Measurements from ENCODE around the gene EPHA8. TPM values are rescaled to one million over a fixed set of nuclear protein-coding genes. Genes with fewer than 3 reads are reported as not detected.

The EPHA8 gene
- total RNA-seq, 2 donors from 2014 or later, result not detected

DNA sequence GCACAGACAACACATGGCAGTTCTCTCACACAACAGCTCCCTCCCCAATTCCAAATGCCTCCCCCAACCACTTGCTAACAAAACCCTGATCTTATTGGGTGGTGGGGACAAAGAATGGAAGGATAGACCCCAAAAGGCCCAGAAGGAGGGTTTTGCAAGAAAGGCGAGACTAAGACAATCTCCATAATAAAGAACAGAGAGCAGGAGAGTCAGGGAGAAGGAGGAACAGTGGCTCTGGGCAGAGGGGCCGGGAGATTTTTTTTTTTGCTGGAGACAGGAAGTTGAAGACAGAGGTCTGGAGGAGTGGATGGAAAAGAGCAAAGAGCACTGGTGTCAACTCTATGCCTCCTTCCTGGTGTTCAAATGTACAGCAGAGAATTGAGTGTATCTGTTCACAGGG is 66.6 kb downstream of the EPHA8 start:
- Mint-ChIP-seq H3K36me3 (ENCODE audit: low read depth) (no peaks in the 10 kb centered on the region), H3K4me3 (no peak overlapping the region), H3K27ac (no peak overlapping the region), H3K4me1 (peaks cover 4% of the 10 kb centered on the region), H3K27me3 (peaks cover 74% of the 10 kb centered on the region)
- no peaks in the 10 kb centered on the region for H3K9me3 ChIP-seq (ENCODE audit: control insufficient read depth, low read length, poor library complexity, severe bottlenecking)
- DNase-seq, result no peak
- ATAC-seq, result no peak

- H3K9me3 ChIP-seq (ENCODE audit: control insufficient read depth, low read length, poor library complexity, severe bottlenecking), result no peaks in the 10 kb centered on the region
- Mint-ChIP-seq H3K36me3 (ENCODE audit: low read depth) (peaks cover 3% of the 10 kb centered on the region), H3K27ac (no peak overlapping the region), H3K4me1 (peaks cover 6% of the 10 kb centered on the region), H3K4me3 (no peak overlapping the region), H3K27me3 (peaks cover 59% of the 10 kb centered on the region)
- DNase-seq (no peak), ATAC-seq (no peak)
These were observed 70.6 kb downstream of the EPHA8 start for GRCh38 chr1:22633697-22634463.

GRCh38 chr1:22635436-22635835 is 72.1 kb downstream of the EPHA8 start:
- ATAC-seq (no peak), DNase-seq (no peak)
- no peaks in the 10 kb centered on the region for H3K9me3 ChIP-seq (ENCODE audit: control insufficient read depth, low read length, poor library complexity, severe bottlenecking)
- peaks cover 4% of the 10 kb centered on the region for H3K4me1 Mint-ChIP-seq
- no peak overlapping the region for H3K27ac Mint-ChIP-seq
- H3K36me3 Mint-ChIP-seq (ENCODE audit: low read depth), result peaks cover 3% of the 10 kb centered on the region
- H3K4me3 Mint-ChIP-seq, result no peak overlapping the region
- peaks cover 49% of the 10 kb centered on the region for H3K27me3 Mint-ChIP-seq

- H3K9me3 ChIP-seq (ENCODE audit: control insufficient read depth, low read length, poor library complexity, severe bottlenecking), result no peaks in the 10 kb centered on the region
- DNase-seq (no peak), ATAC-seq (no peak)
- peaks cover 7% of the 10 kb centered on the region for H3K4me1 Mint-ChIP-seq
- peaks cover 3% of the 10 kb centered on the region for H3K36me3 Mint-ChIP-seq (ENCODE audit: low read depth)
- peaks cover 46% of the 10 kb centered on the region for H3K27me3 Mint-ChIP-seq
- H3K27ac Mint-ChIP-seq, result no peak within 1 kb of the TSS
- no peak within 1 kb of the TSS for H3K4me3 Mint-ChIP-seq
These were observed 73.1 kb downstream of the EPHA8 start, which contains the start of gene C1QA for GRCh38 chr1:22636353-22636752. Gene C1QA (plus strand): TSS chr1:22636628. CDS start chr1:22637617, 989 bp downstream.

DNA sequence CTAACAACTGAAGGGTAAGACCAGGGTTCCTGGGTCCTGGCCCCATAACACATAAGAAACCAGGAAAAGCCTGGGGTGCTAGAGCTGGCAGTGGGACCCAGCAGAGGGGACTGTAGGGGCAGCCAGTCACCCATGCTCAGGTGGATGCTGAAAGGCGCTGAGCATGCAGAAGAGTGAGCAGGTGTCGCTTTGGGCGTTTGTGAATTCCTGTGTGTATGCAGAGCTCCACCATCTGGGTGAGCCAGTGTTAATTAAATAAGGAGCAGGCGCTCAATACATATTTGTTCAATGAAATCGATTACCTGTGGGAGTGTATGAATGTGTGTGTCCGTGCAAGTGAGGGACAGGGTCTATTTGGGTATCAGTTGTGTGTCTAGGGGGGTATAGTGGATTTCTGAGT is 73.6 kb downstream of the EPHA8 start:
- DNase-seq (no peak), ATAC-seq (no peak)
- H3K4me3 Mint-ChIP-seq, result no peak overlapping the region
- peaks cover 3% of the 10 kb centered on the region for H3K36me3 Mint-ChIP-seq (ENCODE audit: low read depth)
- no peaks in the 10 kb centered on the region for H3K9me3 ChIP-seq (ENCODE audit: control insufficient read depth, low read length, poor library complexity, severe bottlenecking)
- no peak overlapping the region for H3K27ac Mint-ChIP-seq
- H3K27me3 Mint-ChIP-seq, result peaks cover 45% of the 10 kb centered on the region
- peaks cover 7% of the 10 kb centered on the region for H3K4me1 Mint-ChIP-seq

GRCh38 chr1:22637907-22638445 is 74.7 kb downstream of the EPHA8 start:
- Mint-ChIP-seq H3K27ac (no peak overlapping the region), H3K4me1 (peaks cover 7% of the 10 kb centered on the region), H3K27me3 (peaks cover 46% of the 10 kb centered on the region), H3K4me3 (no peak overlapping the region), H3K36me3 (ENCODE audit: low read depth) (peaks cover 3% of the 10 kb centered on the region)
- DNase-seq, result no peak
- no peaks in the 10 kb centered on the region for H3K9me3 ChIP-seq (ENCODE audit: control insufficient read depth, low read length, poor library complexity, severe bottlenecking)
- ATAC-seq, result no peak

DNA sequence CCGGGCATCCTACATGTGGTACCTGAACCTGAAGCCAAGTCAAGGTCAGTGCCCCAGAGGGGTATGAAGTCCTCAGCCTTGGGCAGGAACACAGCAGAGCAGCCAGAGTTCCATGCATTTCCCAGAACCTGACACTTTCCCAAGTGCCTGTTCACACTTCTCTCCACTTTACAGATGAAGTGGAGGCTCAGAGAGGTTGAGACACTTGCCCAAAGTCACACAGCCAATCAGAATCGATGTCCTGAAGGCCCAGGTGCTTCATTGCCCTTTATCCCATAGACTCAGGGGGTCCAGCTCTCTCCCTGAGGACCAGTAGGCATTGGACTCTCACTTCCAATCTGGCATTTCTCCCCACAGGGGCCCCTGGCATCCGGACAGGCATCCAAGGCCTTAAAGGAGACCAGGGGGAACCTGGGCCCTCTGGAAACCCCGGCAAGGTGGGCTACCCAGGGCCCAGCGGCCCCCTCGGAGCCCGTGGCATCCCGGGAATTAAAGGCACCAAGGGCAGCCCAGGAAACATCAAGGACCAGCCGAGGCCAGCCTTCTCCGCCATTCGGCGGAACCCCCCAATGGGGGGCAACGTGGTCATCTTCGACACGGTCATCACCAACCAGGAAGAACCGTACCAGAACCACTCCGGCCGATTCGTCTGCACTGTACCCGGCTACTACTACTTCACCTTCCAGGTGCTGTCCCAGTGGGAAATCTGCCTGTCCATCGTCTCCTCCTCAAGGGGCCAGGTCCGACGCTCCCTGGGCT is 75.4 kb downstream of the EPHA8 start:
- H3K4me3 Mint-ChIP-seq, result no peak overlapping the region
- no peak overlapping the region for H3K27ac Mint-ChIP-seq
- H3K27me3 Mint-ChIP-seq, result peaks cover 48% of the 10 kb centered on the region
- H3K4me1 Mint-ChIP-seq, result peaks cover 5% of the 10 kb centered on the region
- DNase-seq (no peak), ATAC-seq (no peak)
- no peaks in the 10 kb centered on the region for H3K9me3 ChIP-seq (ENCODE audit: control insufficient read depth, low read length, poor library complexity, severe bottlenecking)
- H3K36me3 Mint-ChIP-seq (ENCODE audit: low read depth), result peaks cover 3% of the 10 kb centered on the region

DNA sequence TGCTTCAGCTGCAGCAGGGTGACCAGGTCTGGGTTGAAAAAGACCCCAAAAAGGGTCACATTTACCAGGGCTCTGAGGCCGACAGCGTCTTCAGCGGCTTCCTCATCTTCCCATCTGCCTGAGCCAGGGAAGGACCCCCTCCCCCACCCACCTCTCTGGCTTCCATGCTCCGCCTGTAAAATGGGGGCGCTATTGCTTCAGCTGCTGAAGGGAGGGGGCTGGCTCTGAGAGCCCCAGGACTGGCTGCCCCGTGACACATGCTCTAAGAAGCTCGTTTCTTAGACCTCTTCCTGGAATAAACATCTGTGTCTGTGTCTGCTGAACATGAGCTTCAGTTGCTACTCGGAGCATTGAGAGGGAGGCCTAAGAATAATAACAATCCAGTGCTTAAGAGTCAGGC is 76.0 kb downstream of the EPHA8 start:
- peaks cover 44% of the 10 kb centered on the region for H3K27me3 Mint-ChIP-seq
- DNase-seq (no peak), ATAC-seq (no peak)
- H3K4me1 Mint-ChIP-seq, result peaks cover 5% of the 10 kb centered on the region
- H3K4me3 Mint-ChIP-seq, result no peak overlapping the region
- H3K9me3 ChIP-seq (ENCODE audit: control insufficient read depth, low read length, poor library complexity, severe bottlenecking), result no peaks in the 10 kb centered on the region
- H3K36me3 Mint-ChIP-seq (ENCODE audit: low read depth), result peaks cover 3% of the 10 kb centered on the region
- no peak overlapping the region for H3K27ac Mint-ChIP-seq

GRCh38 chr1:22641247-22641646 is 78.0 kb downstream of the EPHA8 start:
- no peak overlapping the region for H3K27ac Mint-ChIP-seq
- peaks cover 5% of the 10 kb centered on the region for H3K4me1 Mint-ChIP-seq
- ATAC-seq, result no peak
- no peaks in the 10 kb centered on the region for H3K9me3 ChIP-seq (ENCODE audit: control insufficient read depth, low read length, poor library complexity, severe bottlenecking)
- peaks cover 55% of the 10 kb centered on the region for H3K27me3 Mint-ChIP-seq
- peaks cover 4% of the 10 kb centered on the region for H3K36me3 Mint-ChIP-seq (ENCODE audit: low read depth)
- H3K4me3 Mint-ChIP-seq, result no peak overlapping the region
- DNase-seq, result no peak

- Mint-ChIP-seq H3K27me3 (peaks cover 48% of the 10 kb centered on the region), H3K4me3 (no peak overlapping the region), H3K4me1 (peaks cover 4% of the 10 kb centered on the region), H3K36me3 (ENCODE audit: low read depth) (peaks cover 3% of the 10 kb centered on the region), H3K27ac (no peak overlapping the region)
- H3K9me3 ChIP-seq (ENCODE audit: control insufficient read depth, low read length, poor library complexity, severe bottlenecking), result no peaks in the 10 kb centered on the region
- peak; percentile 81 for ATAC-seq
- peak; percentile 37 to 57 (median 42) for DNase-seq
These were observed 78.8 kb downstream of the EPHA8 start for GRCh38 chr1:22641906-22642636.

DNA sequence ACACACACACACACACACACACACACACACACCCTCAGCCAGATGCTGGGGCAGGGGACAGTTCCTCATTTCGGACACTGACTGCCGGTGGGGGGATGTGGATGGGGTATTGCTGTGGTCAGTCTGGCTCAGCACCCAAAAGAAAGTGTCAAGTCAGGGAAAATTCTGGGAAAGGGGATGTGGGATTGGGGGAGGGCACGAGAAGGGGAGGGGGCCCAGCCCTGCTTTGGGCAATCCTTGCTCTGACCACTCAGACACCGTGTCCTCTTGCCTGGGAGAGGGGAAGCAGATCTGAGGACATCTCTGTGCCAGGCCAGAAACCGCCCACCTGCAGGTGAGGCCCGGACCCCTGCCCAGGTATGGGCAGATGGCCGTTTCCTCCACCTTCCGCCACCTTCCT is 80.1 kb downstream of the EPHA8 start, which contains the start of gene C1QC:
Gene C1QC, plus strand, starts transcription at position 253 of the 400 bp plus-strand sequence. CDS start 391 bp downstream, outside the sequence.
- no peak within 1 kb of the TSS for H3K4me3 Mint-ChIP-seq
- peaks cover 48% of the 10 kb centered on the region for H3K27me3 Mint-ChIP-seq
- no peaks in the 10 kb centered on the region for H3K9me3 ChIP-seq (ENCODE audit: control insufficient read depth, low read length, poor library complexity, severe bottlenecking)
- no peak within 1 kb of the TSS for H3K27ac Mint-ChIP-seq
- H3K4me1 Mint-ChIP-seq, result peaks cover 3% of the 10 kb centered on the region
- H3K36me3 Mint-ChIP-seq (ENCODE audit: low read depth), result peaks cover 2% of the 10 kb centered on the region
- ATAC-seq (no peak), DNase-seq (no peak)

- H3K9me3 ChIP-seq (ENCODE audit: control insufficient read depth, low read length, poor library complexity, severe bottlenecking), result no peaks in the 10 kb centered on the region
- DNase-seq, result no peak
- ATAC-seq, result no peak
- H3K4me1 Mint-ChIP-seq, result peaks cover 3% of the 10 kb centered on the region
- no peak overlapping the region for H3K4me3 Mint-ChIP-seq
- peaks cover 47% of the 10 kb centered on the region for H3K27me3 Mint-ChIP-seq
- peaks cover 2% of the 10 kb centered on the region for H3K36me3 Mint-ChIP-seq (ENCODE audit: low read depth)
- H3K27ac Mint-ChIP-seq, result no peak overlapping the region
These were observed 80.6 kb downstream of the EPHA8 start for GRCh38 chr1:22643928-22644327.

DNA sequence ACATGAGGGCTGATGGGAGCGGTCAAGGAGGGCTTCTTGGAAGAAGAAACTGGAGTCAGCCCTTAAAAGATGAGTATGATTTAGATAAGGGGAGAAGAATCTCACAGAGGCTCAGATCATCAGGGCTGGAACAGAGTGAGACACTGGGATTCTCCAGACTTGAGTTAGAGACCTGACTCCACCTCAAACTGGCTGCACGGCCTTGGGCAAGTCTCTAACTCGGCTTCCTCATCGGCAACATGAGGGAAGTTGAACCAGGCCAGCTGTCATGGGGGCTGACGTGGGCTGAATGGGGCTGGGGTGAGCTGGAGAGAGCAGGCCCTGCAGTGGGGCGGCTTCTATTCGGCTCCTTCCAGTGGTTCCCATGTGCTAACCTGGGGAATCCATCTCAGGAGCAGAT is 82.6 kb downstream of the EPHA8 start:
- Mint-ChIP-seq H3K4me3 (no peak overlapping the region), H3K27ac (no peak overlapping the region)
- DNase-seq, result no peak

More for the DNA sequence above, 82.6 kb downstream of the EPHA8 start:
- Mint-ChIP-seq H3K36me3 (ENCODE audit: low read depth) (peaks cover 4% of the 10 kb centered on the region), H3K27me3 (peaks cover 53% of the 10 kb centered on the region), H3K4me1 (peaks cover 3% of the 10 kb centered on the region)
- H3K9me3 ChIP-seq (ENCODE audit: control insufficient read depth, low read length, poor library complexity, severe bottlenecking), result no peaks in the 10 kb centered on the region
- no peak for ATAC-seq

All from T-helper 17 cell (primary cell).